ENCODE measurements around the gene COPE.

DNA sequence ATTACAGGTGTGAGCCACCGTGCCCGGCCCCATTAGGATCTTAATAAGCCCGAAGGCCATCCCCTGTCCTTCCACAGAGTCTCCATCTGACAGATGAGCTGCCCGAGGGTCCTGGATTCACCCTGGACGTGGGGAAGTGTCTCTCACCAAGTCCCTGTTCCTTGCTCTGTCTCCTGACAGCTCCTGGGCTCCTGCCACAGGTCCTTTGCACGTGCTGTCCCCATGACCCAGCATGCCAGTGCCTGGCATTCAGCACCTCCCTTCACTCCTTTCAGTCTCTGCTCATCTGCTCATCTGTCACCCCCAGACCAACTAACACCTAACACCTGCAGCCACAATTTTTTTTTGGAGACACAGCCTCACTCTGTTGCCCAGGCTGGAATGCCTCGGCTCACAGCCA is 37.7 kb downstream of the COPE start:
- TF ChIP-seq POLR2A (IDR thresholded peaks at IDR 0.05; ENCODE audit: low read depth, low read length) (no peak), POLR2AphosphoS5 (IDR thresholded peaks at IDR 0.05; ENCODE audit: low read depth, low read length) (no peak), TAF1 (IDR thresholded peaks at IDR 0.05; ENCODE audit: borderline replicate concordance, low read depth, low read length) (no peak)

Data from GM12892 (cell line).